Right lobe of liver (tissue), 6 donors: ENCODE measurements around the gene ITPK1. TPM values are rescaled to one million over a fixed set of nuclear protein-coding genes. Genes with fewer than 3 reads are reported as not detected.

ENCODE experiments used
- ATAC-seq, 4 donors: fragments of 200-7000 bp; cut with Tn5 transposase; one replicate each; pipeline ENCODE4 v1.9.1; 2020; ENCODE audit warnings: mild to moderate bottlenecking in 4 of 4, moderate library complexity in 4 of 4
- DNase-seq, 3 donors: peaks; one replicate each; pipeline ENCODE4 v3.0.0-alpha.2; 2020
- H3K27ac ChIP-seq, 3 donors: fragments of 200-600 bp; one replicate each; pipeline ENCODE4 v1.8.0; 2022
- H3K27me3 ChIP-seq, 2 donors: fragments of 200-600 bp; one replicate each; pipeline ENCODE4 v1.8.0; 2022
- H3K36me3 ChIP-seq, 4 donors: fragments of 200-600 bp; sonication (generic) in 1 of 4; one replicate each; pipeline versions ENCODE4 v1.5.1 to v1.8.0; 2017 to 2022; ENCODE audit warnings: control low read depth in 1 of 4
- H3K4me1 ChIP-seq, 4 donors: fragments of 200-600 bp; sonication (generic) in 1 of 4; one replicate each; pipeline versions ENCODE4 v1.5.1 to v1.8.0; 2017 to 2022; ENCODE audit warnings: control low read depth in 1 of 4
- H3K4me3 ChIP-seq, 3 donors: fragments of 200-600 bp; one replicate each; pipeline ENCODE4 v1.8.0; 2022
- H3K9me3 ChIP-seq, 4 donors: fragments of 200-600 bp; sonication (generic) in 1 of 4; one replicate each; pipeline versions ENCODE4 v1.5.1 to v1.8.0; 2017 to 2022; ENCODE audit warnings: control low read depth in 1 of 4
- POLR2A ChIP-seq: fragments of 450-650 bp; IDR thresholded peaks from one replicate; pipeline ENCODE4 v1.6.1; 2017; ENCODE audit warnings: antibody characterized with exemption, mild to moderate bottlenecking
- WGBS: methylation state at CpG from one replicate; pipeline ENCODE4 v1.1.6; 2018; ENCODE audit warnings: low coverage, low lambda C conversion rate; ENCODE audit not compliant: insufficient coverage; ENCODE audit errors: missing lambda C conversion rate; 5-methylcytosine and 5-hydroxymethylcytosine counted together
- intact Hi-C, 2 donors: fragments of 100-400 bp; cut with DNase I; formaldehyde crosslinking; loops; one replicate each; pipeline versions ENCODE4 v1.11.2 to v1.14.1; 2022
- total RNA-seq, 6 experiments: library from RNA; depleted of rRNA in 2 of 6; stranded (reverse); fragments of >200 nt in 2 of 6; fragmentation: NEBNext Ultra II Directional in 3 of 6; extraction: Animal tissue kit (Norgen Biotek cat#: 25700) in 3 of 6; gene quantifications; one replicate each; pipeline versions ENCODE4 v1.1.0 to v1.2.4, GENCODE V29; 2016 to 2023
- TF ChIP-seq, protein P1 (sequence below), 4 donors: fragments of 200-600 bp in 3 of 4; fragments of 450-650 bp in 1 of 4; IDR thresholded peaks; one replicate each; pipeline versions ENCODE4 v1.5.1 to v1.8.0; 2016 to 2022; ENCODE audit warnings: antibody characterized with exemption in 4 of 4, mild to moderate bottlenecking in 2 of 4
- donor health status: DM: no; HTN: yes; CAD: no.
- donor health status: DM: no; HTN: no; CAD: no.
- donor health status: DM: no; HTN: no; CAD: no.
- donor health status: DM: no; HTN: yes; CAD: no.
- donor health status: DM: no; HTN: yes; CAD: no.

Gene ITPK1
- total RNA-seq, 6 experiments from 2014 or later: 28.4 to 61.0 (median 40.0) TPM

DNA sequence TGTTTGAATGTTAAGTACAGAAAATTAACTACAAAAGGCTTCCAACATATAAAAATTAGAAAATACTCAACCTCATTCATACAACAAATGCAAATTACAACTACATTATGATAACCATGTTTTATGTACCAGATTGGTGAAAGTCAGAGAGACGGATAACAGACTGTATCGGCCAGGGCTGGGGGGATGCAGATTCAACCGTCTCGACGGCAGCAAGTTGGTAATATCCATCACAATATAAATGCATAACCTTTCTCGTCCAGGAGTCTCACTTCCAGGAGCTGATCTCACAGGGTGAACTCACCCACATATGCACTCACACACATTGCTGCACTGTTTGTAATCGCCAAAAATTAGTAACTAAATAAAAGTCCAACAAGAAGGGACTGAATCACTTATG is 89.4 kb downstream of the ITPK1 start:
- Histone ChIP-seq H3K36me3 (no peaks in the 10 kb centered on the region), H3K4me1 (no peaks in the 10 kb centered on the region), H3K4me3 (no peak overlapping the region), H3K27me3 (no peaks in the 10 kb centered on the region), H3K27ac (no peak overlapping the region), H3K9me3 (no peaks in the 10 kb centered on the region)
- no peak for ATAC-seq
- no peak for DNase-seq
- WGBS: 82% methylated on average over 7 of the region's 7 CpGs
- TF ChIP-seq POLR2A: no peak
- TF ChIP-seq, protein P1, sequence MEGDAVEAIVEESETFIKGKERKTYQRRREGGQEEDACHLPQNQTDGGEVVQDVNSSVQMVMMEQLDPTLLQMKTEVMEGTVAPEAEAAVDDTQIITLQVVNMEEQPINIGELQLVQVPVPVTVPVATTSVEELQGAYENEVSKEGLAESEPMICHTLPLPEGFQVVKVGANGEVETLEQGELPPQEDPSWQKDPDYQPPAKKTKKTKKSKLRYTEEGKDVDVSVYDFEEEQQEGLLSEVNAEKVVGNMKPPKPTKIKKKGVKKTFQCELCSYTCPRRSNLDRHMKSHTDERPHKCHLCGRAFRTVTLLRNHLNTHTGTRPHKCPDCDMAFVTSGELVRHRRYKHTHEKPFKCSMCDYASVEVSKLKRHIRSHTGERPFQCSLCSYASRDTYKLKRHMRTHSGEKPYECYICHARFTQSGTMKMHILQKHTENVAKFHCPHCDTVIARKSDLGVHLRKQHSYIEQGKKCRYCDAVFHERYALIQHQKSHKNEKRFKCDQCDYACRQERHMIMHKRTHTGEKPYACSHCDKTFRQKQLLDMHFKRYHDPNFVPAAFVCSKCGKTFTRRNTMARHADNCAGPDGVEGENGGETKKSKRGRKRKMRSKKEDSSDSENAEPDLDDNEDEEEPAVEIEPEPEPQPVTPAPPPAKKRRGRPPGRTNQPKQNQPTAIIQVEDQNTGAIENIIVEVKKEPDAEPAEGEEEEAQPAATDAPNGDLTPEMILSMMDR (IDR thresholded peaks at IDR 0.05): no peak
- intact Hi-C loops: no loop called here

DNA sequence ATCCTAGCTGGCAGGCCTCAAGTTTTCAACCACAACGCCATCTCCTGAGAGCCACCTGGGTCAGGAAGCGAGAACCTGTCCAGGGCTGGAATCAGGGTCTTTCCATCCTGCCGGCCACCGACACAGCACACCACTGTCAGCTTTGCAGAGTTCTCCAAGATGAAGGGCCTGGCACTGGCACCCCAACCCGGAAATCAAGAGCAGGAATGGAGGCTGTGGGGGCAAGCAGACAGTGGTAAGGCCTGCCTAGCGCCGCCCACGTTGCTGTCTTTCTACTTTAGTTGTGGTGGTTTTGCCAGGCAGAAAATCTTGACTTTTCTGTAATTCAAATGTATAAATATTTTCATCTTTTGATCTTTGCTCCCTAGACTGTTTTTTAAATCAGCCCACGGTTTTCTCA is 90.7 kb downstream of the ITPK1 start:
- no peak for ATAC-seq
- Histone ChIP-seq H3K27me3 (no peaks in the 10 kb centered on the region), H3K4me1 (no peaks in the 10 kb centered on the region), H3K36me3 (no peaks in the 10 kb centered on the region), H3K4me3 (no peak overlapping the region), H3K27ac (no peak overlapping the region), H3K9me3 (no peaks in the 10 kb centered on the region)
- no peak for DNase-seq
- intact Hi-C loops: no loop called here
- 80% methylated on average over 6 of the region's 9 CpGs for WGBS
- TF ChIP-seq, protein P1 (IDR thresholded peaks at IDR 0.05): no peak
- no peak for TF ChIP-seq POLR2A

DNA sequence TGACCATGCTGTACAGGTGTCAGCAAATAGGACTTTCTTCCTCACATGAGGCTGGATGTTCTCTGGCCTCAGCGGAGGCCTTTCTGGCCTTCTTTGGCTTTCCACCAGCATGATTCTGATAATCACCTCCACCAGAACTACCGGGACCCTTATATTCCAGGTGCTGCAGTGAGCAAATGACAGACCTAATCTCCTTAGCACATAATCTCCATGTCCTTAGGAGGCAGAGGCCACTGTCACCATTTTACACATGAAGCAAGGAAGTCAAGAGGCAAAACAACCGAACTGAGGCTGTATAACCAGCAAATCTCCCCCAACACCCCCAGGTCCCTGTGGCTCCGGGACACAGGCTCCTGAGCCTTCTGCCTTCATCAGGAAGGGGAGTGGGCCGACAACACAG is 91.2 kb downstream of the ITPK1 start:
- Histone ChIP-seq H3K9me3 (no peaks in the 10 kb centered on the region), H3K36me3 (no peaks in the 10 kb centered on the region), H3K4me3 (no peak overlapping the region), H3K27ac (no peak overlapping the region), H3K27me3 (no peaks in the 10 kb centered on the region), H3K4me1 (peaks cover 0 to 3% (median 2%) of the 10 kb centered on the region in 4 donors)
- TF ChIP-seq, protein P1 (IDR thresholded peaks at IDR 0.05): no peak
- TF ChIP-seq POLR2A: no peak
- intact Hi-C loops: no loop called here
- WGBS: 57% methylated on average over 1 of the region's 5 CpGs
- ATAC-seq (no peak), DNase-seq (no peak)

DNA sequence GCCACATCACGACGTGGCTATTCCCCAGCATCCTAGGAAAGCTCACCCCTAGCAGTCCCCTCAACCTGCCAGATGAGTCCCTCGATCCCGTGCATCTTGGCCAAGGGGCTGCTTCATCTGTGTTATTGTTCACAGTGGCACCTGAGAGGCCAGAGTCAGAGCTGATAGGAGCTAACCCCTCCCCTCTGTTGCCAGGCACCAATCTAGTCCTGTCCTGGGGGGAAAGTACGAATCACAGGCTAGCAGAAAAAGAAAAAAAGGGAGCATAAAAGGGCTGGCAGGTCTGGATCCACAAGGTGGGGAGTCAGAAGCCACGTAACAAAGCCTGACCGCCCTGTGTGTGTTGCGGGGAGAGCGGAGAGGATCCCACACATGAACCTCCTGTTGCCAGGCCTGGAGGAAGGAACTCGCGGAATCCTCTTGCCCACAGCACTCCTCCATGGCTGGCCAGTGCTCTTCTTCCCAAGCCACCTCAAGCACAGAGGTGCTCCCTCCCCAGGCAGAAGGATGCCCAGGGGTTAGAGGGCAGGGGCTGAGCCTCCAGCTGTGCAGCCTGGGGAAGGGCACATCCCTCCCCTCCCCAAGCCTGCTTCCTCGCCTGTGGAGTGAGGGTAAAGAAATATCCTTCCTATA is 91.8 kb downstream of the ITPK1 start:
- H3K36me3 ChIP-seq: no peaks in the 10 kb centered on the region
- H3K4me3 ChIP-seq: no peak overlapping the region
- H3K9me3 ChIP-seq: no peaks in the 10 kb centered on the region
- no peak for TF ChIP-seq POLR2A
- TF ChIP-seq, protein P1 (IDR thresholded peaks at IDR 0.05): no peak
- peaks cover 0 to 9% (median 4%) of the 10 kb centered on the region in 4 donors for H3K4me1 ChIP-seq
- DNase-seq (no peak), ATAC-seq (no peak)
- intact Hi-C loops: no loop called here
- 100% methylated on average over 7 of the region's 12 CpGs for WGBS
- H3K27ac ChIP-seq: no peak overlapping the region
- no peaks in the 10 kb centered on the region for H3K27me3 ChIP-seq

DNA sequence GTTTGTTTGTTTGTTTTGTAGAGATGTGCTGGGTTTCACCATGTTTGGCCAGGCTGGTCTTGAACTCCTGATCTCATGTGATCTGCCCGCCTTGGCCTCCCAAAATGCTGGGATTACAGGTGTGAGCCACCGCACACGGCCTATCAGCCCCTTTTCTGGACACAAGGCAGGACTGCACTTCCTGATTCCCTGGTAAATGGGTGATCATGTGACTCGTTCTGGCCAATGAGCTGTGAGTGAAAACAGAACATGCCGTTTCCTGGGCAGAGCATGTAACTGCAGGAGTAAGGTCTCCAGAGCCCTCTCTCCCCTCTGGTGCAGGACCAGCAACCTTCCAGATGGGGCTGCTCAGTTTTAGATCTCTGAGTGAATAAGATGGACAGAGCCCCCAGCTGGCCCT is 92.7 kb downstream of the ITPK1 start:
- Histone ChIP-seq H3K36me3 (no peaks in the 10 kb centered on the region), H3K4me1 (peaks cover 0 to 18% (median 8%) of the 10 kb centered on the region in 4 donors), H3K27ac (no peak overlapping the region), H3K9me3 (no peaks in the 10 kb centered on the region), H3K4me3 (no peak overlapping the region), H3K27me3 (no peaks in the 10 kb centered on the region)
- DNase-seq (no peak), ATAC-seq (no peak)
- no peak for TF ChIP-seq POLR2A
- TF ChIP-seq, protein P1 (IDR thresholded peaks at IDR 0.05): no peak
- WGBS: 97% methylated on average over 5 of the region's 5 CpGs
- intact Hi-C loops: no loop called here
